Glutamatergic neuron (in vitro differentiated cells): ENCODE data around the gene FGFRL1. TPM values are rescaled to one million over a fixed set of nuclear protein-coding genes. Genes with fewer than 3 reads are reported as not detected.
A peak's percentile ranks its signal among the peaks of the same experiment; 100 is the strongest.

Experiments
- DNase-seq: peaks from one replicate; pipeline ENCODE4 v3.0.0; 2022
- H3K27ac Mint-ChIP-seq: one replicate; pipeline ENCODE4 v1.8.0; 2020; ENCODE audit warnings: mild to moderate bottlenecking, mixed read lengths, inconsistent platforms; ENCODE audit not compliant: unreplicated experiment
- H3K27me3 Mint-ChIP-seq: one replicate; pipeline ENCODE4 v1.8.0; 2020; ENCODE audit warnings: mild to moderate bottlenecking, moderate library complexity, mixed read lengths, inconsistent platforms; ENCODE audit not compliant: unreplicated experiment
- H3K36me3 Mint-ChIP-seq: one replicate; pipeline ENCODE4 v1.8.0; 2020; ENCODE audit warnings: mild to moderate bottlenecking, mixed read lengths, inconsistent platforms; ENCODE audit not compliant: unreplicated experiment
- H3K4me1 Mint-ChIP-seq: one replicate; pipeline ENCODE4 v1.8.0; 2020; ENCODE audit warnings: mild to moderate bottlenecking, low read depth, mixed read lengths, inconsistent platforms; ENCODE audit not compliant: unreplicated experiment
- H3K4me3 Mint-ChIP-seq: one replicate; pipeline ENCODE4 v1.8.0; 2020; ENCODE audit warnings: mild to moderate bottlenecking, mixed read lengths, inconsistent platforms; ENCODE audit not compliant: unreplicated experiment
- H3K9me3 Mint-ChIP-seq: one replicate; pipeline ENCODE4 v1.8.0; 2020; ENCODE audit warnings: mild to moderate bottlenecking, moderate library complexity, mixed read lengths, inconsistent platforms; ENCODE audit not compliant: unreplicated experiment
- CTCF ChIP-seq: fragments of 200-600 bp; sonication (generic); IDR thresholded peaks from one replicate; pipeline ENCODE4 v1.5.0; 2021; ENCODE audit not compliant: partially characterized antibody, unreplicated experiment
- total RNA-seq: library from RNA; stranded (reverse); fragmentation: NEBNext Ultra II Directional; extraction: Animal tissue kit (Norgen Biotek cat#: 25700); gene quantifications from one replicate; pipeline ENCODE4 v1.2.1, GENCODE V29; 2021; ENCODE audit not compliant: unreplicated experiment

Gene FGFRL1
- total RNA-seq, 1 donor from 2014 or later, result 20.9 TPM

- Mint-ChIP-seq H3K4me3 (no peak overlapping the region), H3K27me3 (peaks cover 8% of the 10 kb centered on the region), H3K4me1 (no peaks in the 10 kb centered on the region), H3K27ac (no peak overlapping the region), H3K9me3 (peaks cover 3% of the 10 kb centered on the region), H3K36me3 (no peaks in the 10 kb centered on the region)
- TF ChIP-seq CTCF, result no peak
- no peak for DNase-seq
These were observed 28.3 kb downstream of the FGFRL1 start for GRCh38 chr4:1039493-1040343.

GRCh38 chr4:1040344-1041146 lies 29.1 kb downstream of the FGFRL1 start:
- no peak overlapping the region for H3K4me3 Mint-ChIP-seq

GRCh38 chr4:1041147-1041935 lies 29.9 kb downstream of the FGFRL1 start:
- no peaks in the 10 kb centered on the region for H3K4me1 Mint-ChIP-seq
- no peak overlapping the region for H3K4me3 Mint-ChIP-seq

More at GRCh38 chr4:1040344-1041146, 29.1 kb downstream of the FGFRL1 start:
- peaks cover 6% of the 10 kb centered on the region for H3K27me3 Mint-ChIP-seq
- no peaks in the 10 kb centered on the region for H3K36me3 Mint-ChIP-seq
- H3K9me3 Mint-ChIP-seq, result peaks cover 2% of the 10 kb centered on the region
- no peak for DNase-seq
- no peaks in the 10 kb centered on the region for H3K4me1 Mint-ChIP-seq
- H3K27ac Mint-ChIP-seq, result no peak overlapping the region
- no peak for TF ChIP-seq CTCF

GRCh38 chr4:1041936-1042330 lies 30.5 kb downstream of the FGFRL1 start:
- peaks cover 5% of the 10 kb centered on the region for H3K9me3 Mint-ChIP-seq
- no peaks in the 10 kb centered on the region for H3K4me1 Mint-ChIP-seq
- H3K27me3 Mint-ChIP-seq, result peaks cover 8% of the 10 kb centered on the region
- TF ChIP-seq CTCF, result no peak
- no peaks in the 10 kb centered on the region for H3K36me3 Mint-ChIP-seq
- DNase-seq, result no peak
- no peak overlapping the region for H3K4me3 Mint-ChIP-seq
- peak overlapping the region; percentile 23 for H3K27ac Mint-ChIP-seq

More at GRCh38 chr4:1041147-1041935, 29.9 kb downstream of the FGFRL1 start:
- no peak for DNase-seq
- Mint-ChIP-seq H3K9me3 (peaks cover 2% of the 10 kb centered on the region), H3K27me3 (peaks cover 6% of the 10 kb centered on the region), H3K27ac (peak overlapping the region; percentile 23), H3K36me3 (no peaks in the 10 kb centered on the region)
- TF ChIP-seq CTCF, result no peak
